ENCODE data around the gene VIM. TPM values are rescaled to one million over a fixed set of nuclear protein-coding genes. Genes with fewer than 3 reads are reported as not detected.
A peak's percentile ranks its signal among the peaks of the same experiment; 100 is the strongest.

Gene VIM
- total and polyA plus RNA-seq, 2 experiments from 2014 or later, result 131 to 228 TPM

DNA sequence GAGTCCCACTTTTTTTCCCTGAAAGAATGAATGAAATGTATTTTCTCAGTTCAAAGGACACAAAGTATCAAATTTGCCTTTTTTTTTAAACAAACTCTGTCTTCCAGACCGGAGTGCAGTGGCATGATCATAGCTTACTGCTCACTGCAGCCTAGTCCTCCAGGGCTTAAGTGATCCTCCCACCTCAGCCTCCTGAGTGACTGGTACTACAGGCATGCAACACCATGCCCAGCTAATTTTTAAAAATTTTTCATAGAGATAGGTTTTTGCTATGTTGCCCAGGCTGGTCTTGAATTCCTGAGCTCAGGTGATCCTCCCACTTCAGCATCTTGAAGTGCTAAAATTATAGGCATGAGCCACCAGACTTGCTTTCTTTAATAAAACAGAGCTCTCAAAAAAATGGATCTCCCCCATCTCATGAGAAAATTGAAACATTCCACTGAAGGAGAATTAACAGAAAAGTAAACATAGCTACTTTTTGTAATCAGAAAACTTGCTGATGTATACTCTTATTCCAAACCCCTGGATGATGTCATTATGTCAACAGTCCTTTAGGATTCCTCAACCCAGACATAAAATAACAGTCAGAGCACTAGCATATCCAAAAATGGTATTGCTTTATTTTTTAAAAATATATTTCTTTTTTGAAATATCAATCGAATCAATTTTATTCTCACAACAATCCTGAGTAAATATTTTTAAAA, 14.2 kb upstream of the VIM start:
- ATAC-seq, result no peak
- Histone ChIP-seq H3K36me3 (ENCODE audit: insufficient read depth) (no peaks in the 10 kb centered on the region), H3K4me1 (ENCODE audit: insufficient read depth) (peaks cover 20% of the 10 kb centered on the region), H4K20me1 (replicated peaks; ENCODE audit: insufficient read depth) (no peaks in the 10 kb centered on the region), H3K79me2 (replicated peaks; ENCODE audit: insufficient read depth) (no peaks in the 10 kb centered on the region), H3K27ac (ENCODE audit: low read depth) (no peak overlapping the region), H3F3A (replicated peaks; ENCODE audit: low read depth) (no peaks in the 10 kb centered on the region), H3K27me3 (ENCODE audit: insufficient read depth) (no peaks in the 10 kb centered on the region), H3K9me2 (ENCODE audit: insufficient read depth) (no peaks in the 10 kb centered on the region), H3K4me3 (no peak overlapping the region), H2AFZ (no peak overlapping the region), H3K4me2 (no peak overlapping the region)
- TF ChIP-seq EZH2 (IDR thresholded peaks at IDR 0.05; ENCODE audit: low read depth, unreplicated experiment), result no peak
- no peak for TF ChIP-seq JUNB (IDR thresholded peaks at IDR 0.05; ENCODE audit: unreplicated experiment)
- TF ChIP-seq EZH2phosphoT487 (IDR thresholded peaks at IDR 0.05; ENCODE audit: unreplicated experiment), result no peak
- Mint-ChIP-seq H3K4me3 (no peak overlapping the region), H3K9me3 (no peaks in the 10 kb centered on the region; the same call in 2 of the 3 replicates), H3K4me1 (peaks cover 44% of the 10 kb centered on the region), H3K27ac (no peak overlapping the region), H3K27me3 (ENCODE audit: insufficient read depth, low read depth, poor library complexity) (peaks cover 5% of the 10 kb centered on the region), H3K36me3 (ENCODE audit: low read depth) (no peaks in the 10 kb centered on the region)
- DNase-seq (ENCODE audit: low spot score), result no peak

DNA sequence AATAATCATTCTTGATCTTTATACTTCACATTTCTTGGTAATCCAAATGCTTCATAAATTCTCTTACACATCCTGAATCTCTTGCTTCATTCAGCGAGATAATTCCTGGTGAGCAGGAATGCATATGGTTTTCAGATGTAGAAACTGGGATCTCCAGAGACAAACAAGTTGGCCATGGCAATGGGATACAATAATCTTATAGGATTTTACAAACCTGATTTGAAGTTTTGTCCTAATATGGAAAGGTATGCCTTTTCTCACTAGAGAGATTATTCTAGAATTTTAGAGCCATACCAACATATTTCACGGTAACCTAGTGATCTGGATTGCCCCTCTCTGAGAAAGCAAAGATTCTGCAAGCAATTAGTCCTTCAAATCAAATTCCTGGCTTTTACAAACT, 13.5 kb upstream of the VIM start:
- DNase-seq (ENCODE audit: low spot score) (no peak), ATAC-seq (peak; percentile 38; the same call in 2 of the 3 replicates)
- no peaks in the 10 kb centered on the region for H3K36me3 ChIP-seq (ENCODE audit: insufficient read depth)
- Mint-ChIP-seq H3K36me3 (ENCODE audit: low read depth) (no peaks in the 10 kb centered on the region), H3K27me3 (ENCODE audit: insufficient read depth, low read depth, poor library complexity) (peaks cover 5% of the 10 kb centered on the region), H3K4me1 (peaks cover 45% of the 10 kb centered on the region), H3K9me3 (no peaks in the 10 kb centered on the region; the same call in 2 of the 3 replicates), H3K27ac (peak overlapping the region; percentile 28; the same call in 1 of the 2 replicates), H3K4me3 (no peak overlapping the region)
- H4K20me1 ChIP-seq (replicated peaks; ENCODE audit: insufficient read depth), result no peaks in the 10 kb centered on the region
- no peaks in the 10 kb centered on the region for H3K27me3 ChIP-seq (ENCODE audit: insufficient read depth)
- H3K4me2 ChIP-seq, result no peak overlapping the region
- no peaks in the 10 kb centered on the region for H3F3A ChIP-seq (replicated peaks; ENCODE audit: low read depth)
- peaks cover 20% of the 10 kb centered on the region for H3K4me1 ChIP-seq (ENCODE audit: insufficient read depth)
- peak overlapping the region; percentile 22; the same call in 1 of the 2 replicates for H3K27ac ChIP-seq (ENCODE audit: low read depth)
- no peak overlapping the region for H3K4me3 ChIP-seq
- H3K79me2 ChIP-seq (replicated peaks; ENCODE audit: insufficient read depth), result no peaks in the 10 kb centered on the region
- H2AFZ ChIP-seq, result 0 out of 2 replicates have a peak overlapping the region, but pooled peaks have one; percentile 9
- H3K9me2 ChIP-seq (ENCODE audit: insufficient read depth), result no peaks in the 10 kb centered on the region
- TF ChIP-seq EZH2 (IDR thresholded peaks at IDR 0.05; ENCODE audit: low read depth, unreplicated experiment) (no peak), EZH2phosphoT487 (IDR thresholded peaks at IDR 0.05; ENCODE audit: unreplicated experiment) (no peak), CREB1 (CRISPR knock-in tag; IDR thresholded peaks at IDR 0.05; ENCODE audit: low read depth) (no peak), NANOG (IDR thresholded peaks at IDR 0.05; ENCODE audit: borderline replicate concordance) (no peak), JUNB (IDR thresholded peaks at IDR 0.05; ENCODE audit: unreplicated experiment) (no peak), ZNF331 (CRISPR knock-in tag; IDR thresholded peaks at IDR 0.05; ENCODE audit: low read depth) (no peak), ZNF114 (CRISPR knock-in tag; IDR thresholded peaks at IDR 0.05) (no peak), STAT1 (IDR thresholded peaks at IDR 0.05; ENCODE audit: unreplicated experiment) (no peak), POLR2AphosphoS5 (IDR thresholded peaks at IDR 0.05; ENCODE audit: low read depth) (no peak)
- TF ChIP-seq, protein P1, sequence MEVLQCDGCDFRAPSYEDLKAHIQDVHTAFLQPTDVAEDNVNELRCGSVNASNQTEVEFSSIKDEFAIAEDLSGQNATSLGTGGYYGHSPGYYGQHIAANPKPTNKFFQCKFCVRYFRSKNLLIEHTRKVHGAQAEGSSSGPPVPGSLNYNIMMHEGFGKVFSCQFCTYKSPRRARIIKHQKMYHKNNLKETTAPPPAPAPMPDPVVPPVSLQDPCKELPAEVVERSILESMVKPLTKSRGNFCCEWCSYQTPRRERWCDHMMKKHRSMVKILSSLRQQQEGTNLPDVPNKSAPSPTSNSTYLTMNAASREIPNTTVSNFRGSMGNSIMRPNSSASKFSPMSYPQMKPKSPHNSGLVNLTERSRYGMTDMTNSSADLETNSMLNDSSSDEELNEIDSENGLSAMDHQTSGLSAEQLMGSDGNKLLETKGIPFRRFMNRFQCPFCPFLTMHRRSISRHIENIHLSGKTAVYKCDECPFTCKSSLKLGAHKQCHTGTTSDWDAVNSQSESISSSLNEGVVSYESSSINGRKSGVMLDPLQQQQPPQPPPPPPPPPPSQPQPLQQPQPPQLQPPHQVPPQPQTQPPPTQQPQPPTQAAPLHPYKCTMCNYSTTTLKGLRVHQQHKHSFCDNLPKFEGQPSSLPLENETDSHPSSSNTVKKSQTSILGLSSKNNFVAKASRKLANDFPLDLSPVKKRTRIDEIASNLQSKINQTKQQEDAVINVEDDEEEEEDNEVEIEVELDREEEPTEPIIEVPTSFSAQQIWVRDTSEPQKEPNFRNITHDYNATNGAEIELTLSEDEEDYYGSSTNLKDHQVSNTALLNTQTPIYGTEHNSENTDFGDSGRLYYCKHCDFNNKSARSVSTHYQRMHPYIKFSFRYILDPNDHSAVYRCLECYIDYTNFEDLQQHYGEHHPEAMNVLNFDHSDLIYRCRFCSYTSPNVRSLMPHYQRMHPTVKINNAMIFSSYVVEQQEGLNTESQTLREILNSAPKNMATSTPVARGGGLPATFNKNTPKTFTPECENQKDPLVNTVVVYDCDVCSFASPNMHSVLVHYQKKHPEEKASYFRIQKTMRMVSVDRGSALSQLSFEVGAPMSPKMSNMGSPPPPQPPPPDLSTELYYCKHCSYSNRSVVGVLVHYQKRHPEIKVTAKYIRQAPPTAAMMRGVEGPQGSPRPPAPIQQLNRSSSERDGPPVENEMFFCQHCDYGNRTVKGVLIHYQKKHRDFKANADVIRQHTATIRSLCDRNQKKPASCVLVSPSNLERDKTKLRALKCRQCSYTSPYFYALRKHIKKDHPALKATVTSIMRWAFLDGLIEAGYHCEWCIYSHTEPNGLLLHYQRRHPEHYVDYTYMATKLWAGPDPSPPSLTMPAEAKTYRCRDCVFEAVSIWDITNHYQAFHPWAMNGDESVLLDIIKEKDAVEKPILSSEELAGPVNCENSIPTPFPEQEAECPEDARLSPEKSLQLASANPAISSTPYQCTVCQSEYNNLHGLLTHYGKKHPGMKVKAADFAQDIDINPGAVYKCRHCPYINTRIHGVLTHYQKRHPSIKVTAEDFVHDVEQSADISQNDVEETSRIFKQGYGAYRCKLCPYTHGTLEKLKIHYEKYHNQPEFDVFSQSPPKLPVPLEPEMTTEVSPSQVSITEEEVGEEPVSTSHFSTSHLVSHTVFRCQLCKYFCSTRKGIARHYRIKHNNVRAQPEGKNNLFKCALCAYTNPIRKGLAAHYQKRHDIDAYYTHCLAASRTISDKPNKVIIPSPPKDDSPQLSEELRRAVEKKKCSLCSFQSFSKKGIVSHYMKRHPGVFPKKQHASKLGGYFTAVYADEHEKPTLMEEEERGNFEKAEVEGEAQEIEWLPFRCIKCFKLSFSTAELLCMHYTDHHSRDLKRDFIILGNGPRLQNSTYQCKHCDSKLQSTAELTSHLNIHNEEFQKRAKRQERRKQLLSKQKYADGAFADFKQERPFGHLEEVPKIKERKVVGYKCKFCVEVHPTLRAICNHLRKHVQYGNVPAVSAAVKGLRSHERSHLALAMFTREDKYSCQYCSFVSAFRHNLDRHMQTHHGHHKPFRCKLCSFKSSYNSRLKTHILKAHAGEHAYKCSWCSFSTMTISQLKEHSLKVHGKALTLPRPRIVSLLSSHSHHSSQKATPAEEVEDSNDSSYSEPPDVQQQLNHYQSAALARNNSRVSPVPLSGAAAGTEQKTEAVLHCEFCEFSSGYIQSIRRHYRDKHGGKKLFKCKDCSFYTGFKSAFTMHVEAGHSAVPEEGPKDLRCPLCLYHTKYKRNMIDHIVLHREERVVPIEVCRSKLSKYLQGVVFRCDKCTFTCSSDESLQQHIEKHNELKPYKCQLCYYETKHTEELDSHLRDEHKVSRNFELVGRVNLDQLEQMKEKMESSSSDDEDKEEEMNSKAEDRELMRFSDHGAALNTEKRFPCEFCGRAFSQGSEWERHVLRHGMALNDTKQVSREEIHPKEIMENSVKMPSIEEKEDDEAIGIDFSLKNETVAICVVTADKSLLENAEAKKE (CRISPR knock-in tag; IDR thresholded peaks at IDR 0.05), result no peak
- TF ChIP-seq, protein P2, sequence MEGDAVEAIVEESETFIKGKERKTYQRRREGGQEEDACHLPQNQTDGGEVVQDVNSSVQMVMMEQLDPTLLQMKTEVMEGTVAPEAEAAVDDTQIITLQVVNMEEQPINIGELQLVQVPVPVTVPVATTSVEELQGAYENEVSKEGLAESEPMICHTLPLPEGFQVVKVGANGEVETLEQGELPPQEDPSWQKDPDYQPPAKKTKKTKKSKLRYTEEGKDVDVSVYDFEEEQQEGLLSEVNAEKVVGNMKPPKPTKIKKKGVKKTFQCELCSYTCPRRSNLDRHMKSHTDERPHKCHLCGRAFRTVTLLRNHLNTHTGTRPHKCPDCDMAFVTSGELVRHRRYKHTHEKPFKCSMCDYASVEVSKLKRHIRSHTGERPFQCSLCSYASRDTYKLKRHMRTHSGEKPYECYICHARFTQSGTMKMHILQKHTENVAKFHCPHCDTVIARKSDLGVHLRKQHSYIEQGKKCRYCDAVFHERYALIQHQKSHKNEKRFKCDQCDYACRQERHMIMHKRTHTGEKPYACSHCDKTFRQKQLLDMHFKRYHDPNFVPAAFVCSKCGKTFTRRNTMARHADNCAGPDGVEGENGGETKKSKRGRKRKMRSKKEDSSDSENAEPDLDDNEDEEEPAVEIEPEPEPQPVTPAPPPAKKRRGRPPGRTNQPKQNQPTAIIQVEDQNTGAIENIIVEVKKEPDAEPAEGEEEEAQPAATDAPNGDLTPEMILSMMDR (conservative IDR thresholded peaks at IDR 0.05; ENCODE audit: low read depth in 2 of 2), result no peak
- TF ChIP-seq, protein P3, sequence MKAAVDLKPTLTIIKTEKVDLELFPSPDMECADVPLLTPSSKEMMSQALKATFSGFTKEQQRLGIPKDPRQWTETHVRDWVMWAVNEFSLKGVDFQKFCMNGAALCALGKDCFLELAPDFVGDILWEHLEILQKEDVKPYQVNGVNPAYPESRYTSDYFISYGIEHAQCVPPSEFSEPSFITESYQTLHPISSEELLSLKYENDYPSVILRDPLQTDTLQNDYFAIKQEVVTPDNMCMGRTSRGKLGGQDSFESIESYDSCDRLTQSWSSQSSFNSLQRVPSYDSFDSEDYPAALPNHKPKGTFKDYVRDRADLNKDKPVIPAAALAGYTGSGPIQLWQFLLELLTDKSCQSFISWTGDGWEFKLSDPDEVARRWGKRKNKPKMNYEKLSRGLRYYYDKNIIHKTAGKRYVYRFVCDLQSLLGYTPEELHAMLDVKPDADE (IDR thresholded peaks at IDR 0.05), result no peak
